Glutamatergic neuron (in vitro differentiated cells): ENCODE measurements around the gene ADAMTS7. TPM values are rescaled to one million over a fixed set of nuclear protein-coding genes. Genes with fewer than 3 reads are reported as not detected.
"Not testable (repeated sequence)": the region's sequence is repeated elsewhere in the genome, so short reads cannot be mapped to it uniquely, and the experiment has no call there.

Experiments
- DNase-seq: peaks from one replicate; pipeline ENCODE4 v3.0.0; 2022
- H3K27ac Mint-ChIP-seq: one replicate; pipeline ENCODE4 v1.8.0; 2020; ENCODE audit warnings: mild to moderate bottlenecking, mixed read lengths, inconsistent platforms; ENCODE audit not compliant: unreplicated experiment
- H3K27me3 Mint-ChIP-seq: one replicate; pipeline ENCODE4 v1.8.0; 2020; ENCODE audit warnings: mild to moderate bottlenecking, moderate library complexity, mixed read lengths, inconsistent platforms; ENCODE audit not compliant: unreplicated experiment
- H3K36me3 Mint-ChIP-seq: one replicate; pipeline ENCODE4 v1.8.0; 2020; ENCODE audit warnings: mild to moderate bottlenecking, mixed read lengths, inconsistent platforms; ENCODE audit not compliant: unreplicated experiment
- H3K4me1 Mint-ChIP-seq: one replicate; pipeline ENCODE4 v1.8.0; 2020; ENCODE audit warnings: mild to moderate bottlenecking, low read depth, mixed read lengths, inconsistent platforms; ENCODE audit not compliant: unreplicated experiment
- H3K4me3 Mint-ChIP-seq: one replicate; pipeline ENCODE4 v1.8.0; 2020; ENCODE audit warnings: mild to moderate bottlenecking, mixed read lengths, inconsistent platforms; ENCODE audit not compliant: unreplicated experiment
- H3K9me3 Mint-ChIP-seq: one replicate; pipeline ENCODE4 v1.8.0; 2020; ENCODE audit warnings: mild to moderate bottlenecking, moderate library complexity, mixed read lengths, inconsistent platforms; ENCODE audit not compliant: unreplicated experiment
- CTCF ChIP-seq: fragments of 200-600 bp; sonication (generic); IDR thresholded peaks from one replicate; pipeline ENCODE4 v1.5.0; 2021; ENCODE audit not compliant: partially characterized antibody, unreplicated experiment
- total RNA-seq: library from RNA; stranded (reverse); fragmentation: NEBNext Ultra II Directional; extraction: Animal tissue kit (Norgen Biotek cat#: 25700); gene quantifications from one replicate; pipeline ENCODE4 v1.2.1, GENCODE V29; 2021; ENCODE audit not compliant: unreplicated experiment

The ADAMTS7 gene
- total RNA-seq, 1 donor from 2014 or later = 181 TPM

- Mint-ChIP-seq H3K4me1 (peaks cover 8% of the 10 kb centered on the region), H3K9me3 (peaks cover 3% of the 10 kb centered on the region), H3K27ac (no peak overlapping the region), H3K27me3 (no peaks in the 10 kb centered on the region), H3K36me3 (peaks cover 4% of the 10 kb centered on the region), H3K4me3 (no peak overlapping the region)
- TF ChIP-seq CTCF = no peak
- no peak for DNase-seq
Measured at GRCh38 chr15:78726870-78727551, 84.3 kb downstream of the ADAMTS7 start.

- not testable (repeated sequence) for H3K27me3 Mint-ChIP-seq, H3K9me3 Mint-ChIP-seq, H3K27ac Mint-ChIP-seq, H3K4me3 Mint-ChIP-seq, DNase-seq, H3K4me1 Mint-ChIP-seq
- peaks cover 15% of the 10 kb centered on the region for H3K36me3 Mint-ChIP-seq
Measured at GRCh38 chr15:78719819-78720450, 91.3 kb downstream of the ADAMTS7 start.

- peaks cover 23% of the 10 kb centered on the region for H3K36me3 Mint-ChIP-seq
- H3K9me3 Mint-ChIP-seq = peaks cover 8% of the 10 kb centered on the region
- no peak for DNase-seq
- H3K27me3 Mint-ChIP-seq = peaks cover 1% of the 10 kb centered on the region
- no peaks in the 10 kb centered on the region for H3K4me1 Mint-ChIP-seq
- no peak overlapping the region for H3K4me3 Mint-ChIP-seq
- no peak for TF ChIP-seq CTCF
- no peak overlapping the region for H3K27ac Mint-ChIP-seq
Measured at GRCh38 chr15:78718837-78719236, 92.4 kb downstream of the ADAMTS7 start.

GRCh38 chr15:78717956-78718656 lies 93.2 kb downstream of the ADAMTS7 start:
- peaks cover 8% of the 10 kb centered on the region for H3K9me3 Mint-ChIP-seq

GRCh38 chr15:78716651-78717050 lies 94.6 kb downstream of the ADAMTS7 start:
- Mint-ChIP-seq H3K36me3 (peaks cover 30% of the 10 kb centered on the region), H3K4me3 (no peak overlapping the region), H3K27me3 (peaks cover 1% of the 10 kb centered on the region), H3K9me3 (peaks cover 6% of the 10 kb centered on the region), H3K4me1 (no peaks in the 10 kb centered on the region), H3K27ac (no peak overlapping the region)
- no peak for DNase-seq
- no peak for TF ChIP-seq CTCF

More at GRCh38 chr15:78717956-78718656, 93.2 kb downstream of the ADAMTS7 start:
- peaks cover 1% of the 10 kb centered on the region for H3K27me3 Mint-ChIP-seq
- H3K36me3 Mint-ChIP-seq = peaks cover 30% of the 10 kb centered on the region
- no peak overlapping the region for H3K4me3 Mint-ChIP-seq
- TF ChIP-seq CTCF = no peak
- DNase-seq = no peak
- no peaks in the 10 kb centered on the region for H3K4me1 Mint-ChIP-seq
- no peak overlapping the region for H3K27ac Mint-ChIP-seq
